ENCODE data around the gene MAF.

Gene MAF

DNA sequence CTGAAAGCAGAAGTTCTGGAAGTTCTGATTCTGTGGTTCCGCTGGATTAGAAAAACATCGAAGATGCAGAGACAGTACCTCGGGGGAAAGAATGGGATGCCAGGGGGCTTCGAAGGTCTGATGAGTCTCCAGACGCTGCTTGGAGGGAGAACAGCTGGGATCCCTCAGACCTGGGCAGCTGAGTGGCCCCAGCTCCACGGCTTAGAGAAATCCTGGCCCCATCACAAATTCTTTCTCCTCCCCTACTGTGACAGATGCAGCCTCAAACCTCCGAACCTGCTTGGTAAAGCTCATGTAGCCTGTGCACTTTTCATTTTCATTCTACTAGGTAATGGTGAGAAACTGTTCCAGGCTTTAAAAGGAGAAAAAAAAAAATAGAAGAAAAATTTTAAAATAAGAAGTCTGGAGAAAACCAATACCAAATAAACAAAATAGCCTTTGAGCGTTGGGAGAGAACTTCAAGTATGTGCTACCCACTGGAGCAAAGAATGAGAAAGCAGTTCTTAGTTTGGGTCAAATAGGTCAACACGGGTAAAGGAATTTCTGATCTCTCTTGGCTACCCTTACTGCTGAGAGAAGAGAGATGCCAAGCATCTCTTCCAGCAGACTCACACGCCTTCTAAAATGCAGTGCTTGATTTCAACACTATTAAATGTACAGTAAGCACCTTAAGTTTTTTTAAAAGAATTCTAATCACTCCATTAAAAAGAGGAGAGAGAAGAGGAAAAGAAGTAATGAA lies 19.9 kb downstream of the MAF start:
- Histone ChIP-seq H3K4me1 (ENCODE audit: control insufficient read depth in 1 of 2, insufficient read depth in 1 of 2, low read depth in 1 of 2, low read length in 1 of 2) (no peaks in the 10 kb centered on the region), H3K9me3 (no peaks in the 10 kb centered on the region), H3K36me3 (no peaks in the 10 kb centered on the region), H3K27ac (no peak overlapping the region), H3K27me3 (peaks cover 34% of the 10 kb centered on the region), H3K4me3 (ENCODE audit: low read depth in 1 of 2, low read length in 1 of 2) (no peak overlapping the region)
- TF ChIP-seq, protein P1, sequence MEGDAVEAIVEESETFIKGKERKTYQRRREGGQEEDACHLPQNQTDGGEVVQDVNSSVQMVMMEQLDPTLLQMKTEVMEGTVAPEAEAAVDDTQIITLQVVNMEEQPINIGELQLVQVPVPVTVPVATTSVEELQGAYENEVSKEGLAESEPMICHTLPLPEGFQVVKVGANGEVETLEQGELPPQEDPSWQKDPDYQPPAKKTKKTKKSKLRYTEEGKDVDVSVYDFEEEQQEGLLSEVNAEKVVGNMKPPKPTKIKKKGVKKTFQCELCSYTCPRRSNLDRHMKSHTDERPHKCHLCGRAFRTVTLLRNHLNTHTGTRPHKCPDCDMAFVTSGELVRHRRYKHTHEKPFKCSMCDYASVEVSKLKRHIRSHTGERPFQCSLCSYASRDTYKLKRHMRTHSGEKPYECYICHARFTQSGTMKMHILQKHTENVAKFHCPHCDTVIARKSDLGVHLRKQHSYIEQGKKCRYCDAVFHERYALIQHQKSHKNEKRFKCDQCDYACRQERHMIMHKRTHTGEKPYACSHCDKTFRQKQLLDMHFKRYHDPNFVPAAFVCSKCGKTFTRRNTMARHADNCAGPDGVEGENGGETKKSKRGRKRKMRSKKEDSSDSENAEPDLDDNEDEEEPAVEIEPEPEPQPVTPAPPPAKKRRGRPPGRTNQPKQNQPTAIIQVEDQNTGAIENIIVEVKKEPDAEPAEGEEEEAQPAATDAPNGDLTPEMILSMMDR (IDR thresholded peaks at IDR 0.05) = no peak

DNA sequence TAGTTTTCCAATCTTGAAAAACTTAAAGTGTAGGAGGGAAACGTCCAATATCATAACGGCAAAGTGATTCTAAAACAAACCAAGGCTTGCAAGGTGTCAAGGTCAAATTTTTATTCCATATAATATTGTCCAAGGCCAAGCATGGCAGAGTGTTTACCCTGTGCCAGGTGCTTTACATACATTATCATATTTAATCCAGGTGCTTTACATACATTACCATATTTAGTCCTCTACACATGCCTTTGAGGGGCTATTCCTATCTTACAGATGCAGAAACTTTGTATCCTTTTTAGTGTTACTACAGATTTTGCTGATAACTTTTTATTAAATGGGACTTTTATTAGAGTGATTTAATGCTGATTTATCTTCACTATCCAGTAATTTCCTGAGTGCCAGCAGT lies 23.9 kb downstream of the MAF start:
- Histone ChIP-seq H3K36me3 (no peaks in the 10 kb centered on the region), H3K27ac (no peak overlapping the region), H3K4me3 (ENCODE audit: low read depth in 1 of 2, low read length in 1 of 2) (no peak overlapping the region), H3K27me3 (peaks cover 19% of the 10 kb centered on the region), H3K9me3 (no peaks in the 10 kb centered on the region), H3K4me1 (ENCODE audit: control insufficient read depth in 1 of 2, insufficient read depth in 1 of 2, low read depth in 1 of 2, low read length in 1 of 2) (no peaks in the 10 kb centered on the region)
- TF ChIP-seq, protein P1 (IDR thresholded peaks at IDR 0.05) = no peak

DNA sequence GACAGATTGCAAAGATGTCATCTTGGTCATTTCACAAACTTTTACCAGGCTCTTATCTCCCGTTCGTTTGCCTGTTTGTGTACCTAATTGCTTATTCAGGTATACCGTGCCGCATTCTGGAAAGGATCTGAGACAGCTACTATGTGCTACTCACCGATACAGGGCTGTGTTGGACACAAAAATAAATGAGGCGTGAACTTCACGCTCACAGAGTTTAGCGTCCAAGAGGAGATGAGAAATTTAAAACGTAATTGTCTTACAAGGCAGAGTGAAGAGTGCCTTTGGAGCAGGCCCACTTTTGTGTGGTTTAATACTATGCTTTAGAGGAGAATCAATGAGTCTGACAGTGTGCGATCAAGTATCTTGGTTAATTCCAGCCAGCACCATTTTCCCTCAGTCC lies 26.7 kb downstream of the MAF start:
- no peaks in the 10 kb centered on the region for H3K4me1 ChIP-seq (ENCODE audit: control insufficient read depth in 1 of 2, insufficient read depth in 1 of 2, low read depth in 1 of 2, low read length in 1 of 2)
- TF ChIP-seq, protein P1 (IDR thresholded peaks at IDR 0.05) = no peak
- no peaks in the 10 kb centered on the region for H3K36me3 ChIP-seq
- H3K27ac ChIP-seq = no peak overlapping the region
- peaks cover 7% of the 10 kb centered on the region for H3K27me3 ChIP-seq
- H3K4me3 ChIP-seq (ENCODE audit: low read depth in 1 of 2, low read length in 1 of 2) = no peak overlapping the region
- H3K9me3 ChIP-seq = no peaks in the 10 kb centered on the region

DNA sequence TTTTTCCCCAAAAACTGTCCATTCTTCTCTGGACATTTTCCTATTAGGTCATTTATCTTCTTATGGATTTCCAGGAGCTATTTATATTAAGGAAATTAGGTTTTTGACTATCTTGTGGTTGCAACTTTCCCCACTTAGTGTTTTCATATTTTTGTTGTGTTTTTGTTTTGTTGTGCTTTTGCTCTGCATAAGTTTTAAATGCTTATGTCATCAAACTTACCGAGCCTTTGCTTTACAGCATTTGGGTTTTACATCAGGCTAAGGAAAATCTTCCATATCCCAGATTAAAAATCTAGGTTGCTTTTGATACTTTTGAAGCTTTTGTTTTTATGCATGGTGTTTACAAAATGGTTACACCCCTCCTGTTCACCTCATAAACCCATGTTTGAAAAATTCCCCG lies 27.5 kb downstream of the MAF start:
- Histone ChIP-seq H3K27me3 (peaks cover 5% of the 10 kb centered on the region), H3K4me3 (ENCODE audit: low read depth in 1 of 2, low read length in 1 of 2) (no peak overlapping the region), H3K4me1 (ENCODE audit: control insufficient read depth in 1 of 2, insufficient read depth in 1 of 2, low read depth in 1 of 2, low read length in 1 of 2) (no peaks in the 10 kb centered on the region), H3K36me3 (no peaks in the 10 kb centered on the region), H3K27ac (no peak overlapping the region), H3K9me3 (no peaks in the 10 kb centered on the region)
- TF ChIP-seq, protein P1 (IDR thresholded peaks at IDR 0.05) = no peak

DNA sequence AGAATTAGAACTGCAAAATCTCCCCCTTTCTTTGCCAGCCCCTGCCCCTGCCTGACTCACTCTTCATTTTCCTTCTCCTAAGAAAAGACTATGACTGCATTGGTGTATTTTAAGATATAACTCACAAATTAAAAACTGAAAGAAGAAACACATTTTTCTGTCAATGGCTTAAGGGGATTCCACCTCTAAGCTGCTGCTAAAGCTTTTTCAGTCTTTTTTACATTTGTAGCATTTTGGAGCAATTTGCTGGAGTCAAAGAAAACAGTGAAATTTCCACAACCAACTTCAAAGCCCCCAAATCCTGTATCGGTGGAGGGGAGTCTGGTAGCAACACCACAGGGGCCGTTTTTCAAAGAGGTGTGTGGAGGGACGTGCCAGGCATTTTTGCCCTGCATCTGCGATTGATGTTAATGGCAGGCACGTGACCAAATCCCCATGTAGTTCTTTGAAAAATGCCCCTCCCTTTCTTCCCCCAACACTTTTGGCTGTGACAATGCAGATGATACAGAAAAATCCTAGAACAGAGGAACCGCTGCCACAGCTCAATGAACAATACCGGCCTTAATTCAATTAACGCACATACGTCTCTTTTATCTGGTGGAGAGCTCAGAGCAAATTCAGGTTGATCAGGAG lies 28.5 kb downstream of the MAF start:
- Histone ChIP-seq H3K36me3 (no peaks in the 10 kb centered on the region), H3K4me3 (ENCODE audit: low read depth in 1 of 2, low read length in 1 of 2) (no peak overlapping the region), H3K4me1 (ENCODE audit: control insufficient read depth in 1 of 2, insufficient read depth in 1 of 2, low read depth in 1 of 2, low read length in 1 of 2) (no peaks in the 10 kb centered on the region), H3K27me3 (peaks cover 5% of the 10 kb centered on the region), H3K27ac (no peak overlapping the region), H3K9me3 (no peaks in the 10 kb centered on the region)
- TF ChIP-seq, protein P1 (IDR thresholded peaks at IDR 0.05) = no peak
